Neutrophil (primary cell): ENCODE measurements around the gene LTBP2.

Experiments
- H3K27ac ChIP-seq: fragments of 200-600 bp; sonication (generic); 2 replicates; pipeline ENCODE4 v1.5.1; 2016; ENCODE audit warnings: mild to moderate bottlenecking, moderate library complexity
- H3K27me3 ChIP-seq: fragments of 200-600 bp; sonication (generic); 2 replicates; pipeline ENCODE4 v1.6.0; 2016; ENCODE audit warnings: mild to moderate bottlenecking
- H3K36me3 ChIP-seq: fragments of 200-600 bp; sonication (generic); 2 replicates; pipeline ENCODE4 v1.5.1; 2017
- H3K4me1 ChIP-seq, 2 experiments: fragments of 200-600 bp in 1 of 2; sonication (generic) in 1 of 2; 1 replicate in 1 of 2; 2 replicates in 1 of 2; pipeline versions ENCODE4 v1.5.1 to v1.6.1; 2013 to 2016; ENCODE audit warnings: low read depth in 1 of 2, low read length in 1 of 2, mild to moderate bottlenecking in 1 of 2, moderate library complexity in 1 of 2; ENCODE audit not compliant: control insufficient read depth in 1 of 2, insufficient read depth in 1 of 2
- H3K4me3 ChIP-seq, 2 experiments: fragments of 200-600 bp in 1 of 2; sonication (generic) in 1 of 2; 1 replicate in 1 of 2; 2 replicates in 1 of 2; pipeline ENCODE4 v1.5.1; 2013 to 2016; ENCODE audit warnings: low read depth in 1 of 2, low read length in 1 of 2, mild to moderate bottlenecking in 1 of 2, moderate library complexity in 1 of 2
- H3K9me3 ChIP-seq: fragments of 200-600 bp; sonication (generic); 2 replicates; pipeline ENCODE4 v1.5.1; 2016
- TF ChIP-seq, protein P1 (sequence below): fragments of 200-600 bp; sonication (generic); IDR thresholded peaks from 2 replicates; pipeline ENCODE4 v1.5.1; 2016; ENCODE audit warnings: antibody characterized with exemption

LTBP2 gene

GRCh38 chr14:74582910-74583581, 29.0 kb downstream of the LTBP2 start:
- no peaks in the 10 kb centered on the region for H3K4me1 ChIP-seq
- no peaks in the 10 kb centered on the region for H3K27me3 ChIP-seq
- TF ChIP-seq, protein P1, sequence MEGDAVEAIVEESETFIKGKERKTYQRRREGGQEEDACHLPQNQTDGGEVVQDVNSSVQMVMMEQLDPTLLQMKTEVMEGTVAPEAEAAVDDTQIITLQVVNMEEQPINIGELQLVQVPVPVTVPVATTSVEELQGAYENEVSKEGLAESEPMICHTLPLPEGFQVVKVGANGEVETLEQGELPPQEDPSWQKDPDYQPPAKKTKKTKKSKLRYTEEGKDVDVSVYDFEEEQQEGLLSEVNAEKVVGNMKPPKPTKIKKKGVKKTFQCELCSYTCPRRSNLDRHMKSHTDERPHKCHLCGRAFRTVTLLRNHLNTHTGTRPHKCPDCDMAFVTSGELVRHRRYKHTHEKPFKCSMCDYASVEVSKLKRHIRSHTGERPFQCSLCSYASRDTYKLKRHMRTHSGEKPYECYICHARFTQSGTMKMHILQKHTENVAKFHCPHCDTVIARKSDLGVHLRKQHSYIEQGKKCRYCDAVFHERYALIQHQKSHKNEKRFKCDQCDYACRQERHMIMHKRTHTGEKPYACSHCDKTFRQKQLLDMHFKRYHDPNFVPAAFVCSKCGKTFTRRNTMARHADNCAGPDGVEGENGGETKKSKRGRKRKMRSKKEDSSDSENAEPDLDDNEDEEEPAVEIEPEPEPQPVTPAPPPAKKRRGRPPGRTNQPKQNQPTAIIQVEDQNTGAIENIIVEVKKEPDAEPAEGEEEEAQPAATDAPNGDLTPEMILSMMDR: no peak
- H3K27ac ChIP-seq: no peak overlapping the region
- no peaks in the 10 kb centered on the region for H3K9me3 ChIP-seq
- no peak overlapping the region for H3K4me3 ChIP-seq
- H3K36me3 ChIP-seq: no peaks in the 10 kb centered on the region

- no peaks in the 10 kb centered on the region for H3K36me3 ChIP-seq
- TF ChIP-seq, protein P1: no peak
- H3K4me1 ChIP-seq: no peaks in the 10 kb centered on the region
- H3K27ac ChIP-seq: no peak overlapping the region
- H3K27me3 ChIP-seq: no peaks in the 10 kb centered on the region
- no peaks in the 10 kb centered on the region for H3K9me3 ChIP-seq
- no peak overlapping the region for H3K4me3 ChIP-seq
Measured at GRCh38 chr14:74580275-74580672, 31.8 kb downstream of the LTBP2 start.

DNA sequence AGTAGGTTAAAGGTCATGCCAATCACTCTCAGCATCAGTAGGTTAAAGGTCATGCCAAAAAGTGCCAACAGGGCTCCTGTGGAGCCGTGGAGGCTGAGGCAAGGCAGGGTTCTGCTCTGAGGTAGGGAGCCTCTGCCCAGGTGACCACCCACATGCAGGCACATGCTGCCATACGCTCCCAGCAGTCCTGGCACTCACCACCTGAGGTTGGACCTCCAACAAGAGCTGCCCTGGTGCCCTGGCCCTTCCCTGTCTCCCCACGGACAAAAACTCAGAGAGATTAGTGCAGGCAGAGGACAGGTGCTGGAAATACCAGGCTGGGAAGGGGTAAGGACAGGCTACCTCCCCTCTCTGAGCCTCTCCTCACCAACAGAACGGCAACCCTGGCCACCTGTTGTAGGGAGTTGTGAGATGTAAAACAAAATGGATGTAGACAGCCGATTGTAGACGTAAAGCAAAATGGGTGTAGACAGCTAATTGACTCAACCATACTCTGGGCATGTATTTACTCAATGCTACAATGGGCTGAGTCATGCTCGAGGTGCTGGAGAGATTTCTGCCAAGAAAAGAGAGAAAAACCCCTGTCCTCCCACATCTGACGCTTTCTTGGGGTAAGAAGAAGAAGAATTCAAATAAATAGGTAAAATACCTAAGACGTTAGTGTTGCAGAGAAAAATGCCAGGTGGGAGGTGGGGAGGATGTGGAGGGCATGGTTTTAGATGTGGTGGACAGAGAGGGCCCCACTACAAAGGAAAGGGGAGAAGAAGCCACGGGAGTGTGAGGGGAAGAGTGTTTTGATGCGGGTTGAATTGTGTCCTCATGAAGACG, 32.4 kb downstream of the LTBP2 start:
- no peak overlapping the region for H3K4me3 ChIP-seq
- no peaks in the 10 kb centered on the region for H3K27me3 ChIP-seq
- H3K4me1 ChIP-seq: no peaks in the 10 kb centered on the region
- TF ChIP-seq, protein P1: no peak
- no peaks in the 10 kb centered on the region for H3K9me3 ChIP-seq
- no peak overlapping the region for H3K27ac ChIP-seq
- H3K36me3 ChIP-seq: no peaks in the 10 kb centered on the region

DNA sequence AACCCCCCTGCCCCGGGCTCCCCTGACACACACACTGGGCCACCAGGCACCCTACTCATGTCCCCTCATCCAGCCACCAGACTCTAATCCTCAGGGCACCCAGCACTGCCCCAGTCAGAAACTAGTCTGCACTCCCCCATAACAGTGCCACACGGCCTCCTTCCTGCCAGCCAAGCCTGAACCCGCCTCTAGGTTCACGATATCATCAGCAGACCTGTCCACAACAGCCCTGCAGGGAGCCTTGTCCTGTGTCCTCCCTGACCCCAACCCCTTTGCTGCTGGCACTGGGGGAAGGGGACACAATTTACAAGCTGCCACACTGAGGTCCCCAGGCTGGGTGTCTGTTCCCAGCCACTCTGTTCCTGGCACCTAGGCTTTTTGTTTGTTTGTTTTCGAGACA, 33.6 kb downstream of the LTBP2 start:
- H3K4me3 ChIP-seq: no peak overlapping the region
- no peak overlapping the region for H3K27ac ChIP-seq
- no peaks in the 10 kb centered on the region for H3K9me3 ChIP-seq
- H3K4me1 ChIP-seq: no peaks in the 10 kb centered on the region
- TF ChIP-seq, protein P1: no peak
- H3K36me3 ChIP-seq: no peaks in the 10 kb centered on the region
- H3K27me3 ChIP-seq: peaks cover 11% of the 10 kb centered on the region

DNA sequence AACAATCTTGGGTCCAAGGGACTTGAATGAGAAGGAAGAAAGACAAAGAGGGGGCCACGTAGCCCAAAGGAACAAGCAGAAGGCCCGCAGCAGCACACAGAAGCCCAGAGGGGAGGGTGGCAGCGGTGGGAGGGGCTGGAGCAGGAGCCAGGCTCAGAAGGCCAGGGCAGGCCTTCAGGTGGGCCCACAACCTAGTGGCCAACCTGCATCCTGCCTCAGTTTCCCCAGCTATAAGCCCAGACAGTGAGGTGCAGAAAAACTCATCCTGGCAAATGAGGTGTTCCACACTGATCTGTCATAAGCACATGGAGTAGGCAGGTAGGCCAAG, 34.1 kb downstream of the LTBP2 start:
- Histone ChIP-seq H3K27me3 (peaks cover 16% of the 10 kb centered on the region), H3K27ac (no peak overlapping the region), H3K4me3 (no peak overlapping the region), H3K9me3 (no peaks in the 10 kb centered on the region), H3K4me1 (no peaks in the 10 kb centered on the region), H3K36me3 (no peaks in the 10 kb centered on the region)
- TF ChIP-seq, protein P1: no peak
